ENCODE measurements around the gene TMSB10. TPM values are rescaled to one million over a fixed set of nuclear protein-coding genes. Genes with fewer than 3 reads are reported as not detected.
A peak's percentile ranks its signal among the peaks of the same experiment; 100 is the strongest.

Gene TMSB10
- total and polyA plus RNA-seq, 2 of the 13 experiments (the other 11 are each of a cell fraction or from before 2014, with no cell fraction given), result 665 to 708 TPM

DNA sequence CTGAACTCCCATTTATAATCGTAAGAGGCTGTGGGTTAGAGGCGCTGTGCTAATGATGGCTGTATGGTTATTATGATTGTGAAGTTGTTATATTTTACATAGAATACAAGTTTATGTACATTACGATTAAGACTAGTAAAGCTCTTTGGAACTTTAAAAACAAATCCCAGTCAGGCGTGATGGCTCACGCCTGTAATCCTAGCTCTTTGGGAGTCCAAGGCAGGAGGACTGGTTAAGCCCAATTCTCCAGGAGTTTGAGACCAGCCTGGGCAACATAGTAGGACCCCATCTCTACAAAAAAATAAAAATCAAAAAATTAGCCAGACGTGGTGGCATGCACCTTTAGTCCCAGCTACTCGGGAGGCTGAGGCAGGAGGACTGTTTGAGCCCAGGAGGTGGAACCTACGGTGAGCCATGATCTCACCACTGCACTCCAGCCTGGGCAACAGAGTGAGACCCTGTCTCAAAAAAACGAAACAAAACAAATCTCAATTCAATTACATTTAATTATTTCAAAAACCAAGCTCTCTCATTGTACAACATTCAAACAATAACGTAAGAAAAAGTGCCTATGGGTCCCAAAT, 41.6 kb downstream of the TMSB10 start:
- peaks cover 57% of the 10 kb centered on the region for H3K4me1 ChIP-seq (ENCODE audit: insufficient read depth, low read length)
- WGBS (ENCODE audit: low lambda C conversion rate), result 87% methylated on average over 10 of the region's 10 CpGs
- BruUV-seq (replicated peaks), result no TSS peak
- intact Hi-C loops (cut with micrococcal nuclease; ENCODE audit: unreplicated experiment), result loop anchor here (2.0 kb wide), 1 partner anchor 20 kb away; no protein-coding TSS in a partner anchor
- H3K36me3 ChIP-seq (replicated peaks in 1 of 2; ENCODE audit: control insufficient read depth in 1 of 2, insufficient read depth in 2 of 2, low read length in 2 of 2), result no peaks in the 10 kb centered on the region
- ATAC-seq (no peak), DNase-seq (ENCODE audit: low spot score) (no peak), FAIRE-seq (no peak)
- in situ Hi-C loops (cut with HindIII; ENCODE audit: extremely low pct_ligation_motif_present, low pct_unique_long_range_greater_than_20kb), result no loop called here
- H3K4me3 ChIP-seq (replicated peaks in 1 of 3; ENCODE audit: insufficient read depth in 1 of 3, low read depth in 2 of 3, low read length in 3 of 3), result peak overlapping the region; percentile 18 to 62 (median 48); a peak in 4 of 6 replicates
- peak overlapping the region; percentile 91 for H3K4me2 ChIP-seq (ENCODE audit: low read depth, low read length)
- H3K9me3 ChIP-seq (ENCODE audit: low read length), result no peaks in the 10 kb centered on the region
- H4K20me1 ChIP-seq (ENCODE audit: insufficient read depth, low read length), result no peaks in the 10 kb centered on the region
- H3K79me2 ChIP-seq (ENCODE audit: insufficient read depth, low read length), result no peaks in the 10 kb centered on the region
- no peaks in the 10 kb centered on the region; a peak in 1 of 5 replicates for H3K27me3 ChIP-seq (ENCODE audit: control insufficient read depth in 1 of 2, insufficient read depth in 2 of 2, low read length in 2 of 2)
- H3K27ac ChIP-seq (ENCODE audit: extremely low read length, insufficient read depth, low read length), result peak overlapping the region; percentile 71
- peak overlapping the region; percentile 57 for H3K9ac ChIP-seq (ENCODE audit: insufficient read depth, low read depth, low read length)
- no peak overlapping the region for H2AFZ ChIP-seq (ENCODE audit: low read length)
- POLR2A ChIA-PET, result interaction anchor here (1.0 to 4.5 kb wide), 9 partner anchors 11 to 378 kb away, joined by 3 to 37 read pairs (median 17); partner anchors contain the start of genes KCMF1 and TMSB10
- CTCF ChIA-PET (ENCODE audit: low intra/inter-chr PET ratio, low total read pairs), result interaction anchor here (0.7 to 1.2 kb wide), 3 partner anchors 20 to 68 kb away, joined by 3 to 4 read pairs (median 3); no protein-coding TSS in a partner anchor
- TF ChIP-seq ZNF550 (CRISPR knock-in tag; IDR thresholded peaks at IDR 0.05; ENCODE audit: borderline replicate concordance) (no peak), SMARCE1 (IDR thresholded peaks at IDR 0.05; ENCODE audit: borderline replicate concordance) (no peak), SPEN (CRISPR knock-in tag; IDR thresholded peaks at IDR 0.05; ENCODE audit: low read depth) (no peak), ESRRA (CRISPR knock-in tag; IDR thresholded peaks at IDR 0.05; ENCODE audit: low read depth) (no peak; the same call in 1 of the 2 replicates), NPAS2 (CRISPR knock-in tag; IDR thresholded peaks at IDR 0.05; ENCODE audit: borderline replicate concordance) (no peak), ZNF660 (CRISPR knock-in tag; IDR thresholded peaks at IDR 0.05; ENCODE audit: borderline replicate concordance, low read depth) (no peak), BRCA1 (CRISPR knock-in tag; IDR thresholded peaks at IDR 0.05) (no peak), POLR2AphosphoS2 (IDR thresholded peaks at IDR 0.05; ENCODE audit: low read depth, low read length) (no peak), GLI4 (CRISPR knock-in tag; IDR thresholded peaks at IDR 0.05; ENCODE audit: borderline replicate concordance) (no peak), GATA4 (IDR thresholded peaks at IDR 0.05; ENCODE audit: borderline replicate concordance, low read depth) (no peak), RBM39 (IDR thresholded peaks at IDR 0.05; ENCODE audit: low read depth, low read length, poor library complexity, severe bottlenecking) (no peak), SOX13 (IDR thresholded peaks at IDR 0.05) (no peak), SOX13 (CRISPR knock-in tag; conservative IDR thresholded peaks at IDR 0.05 in 1 of 2, IDR thresholded peaks at IDR 0.05 in 1 of 2) (no peak), ZNF841 (CRISPR knock-in tag; IDR thresholded peaks at IDR 0.05; ENCODE audit: borderline replicate concordance) (no peak), ZNF772 (CRISPR knock-in tag; IDR thresholded peaks at IDR 0.05) (no peak), FOXA1 (IDR thresholded peaks at IDR 0.05) (no peak), FOXA1 (CRISPR knock-in tag; IDR thresholded peaks at IDR 0.05) (no peak)
- TF ChIP-seq, protein P1, sequence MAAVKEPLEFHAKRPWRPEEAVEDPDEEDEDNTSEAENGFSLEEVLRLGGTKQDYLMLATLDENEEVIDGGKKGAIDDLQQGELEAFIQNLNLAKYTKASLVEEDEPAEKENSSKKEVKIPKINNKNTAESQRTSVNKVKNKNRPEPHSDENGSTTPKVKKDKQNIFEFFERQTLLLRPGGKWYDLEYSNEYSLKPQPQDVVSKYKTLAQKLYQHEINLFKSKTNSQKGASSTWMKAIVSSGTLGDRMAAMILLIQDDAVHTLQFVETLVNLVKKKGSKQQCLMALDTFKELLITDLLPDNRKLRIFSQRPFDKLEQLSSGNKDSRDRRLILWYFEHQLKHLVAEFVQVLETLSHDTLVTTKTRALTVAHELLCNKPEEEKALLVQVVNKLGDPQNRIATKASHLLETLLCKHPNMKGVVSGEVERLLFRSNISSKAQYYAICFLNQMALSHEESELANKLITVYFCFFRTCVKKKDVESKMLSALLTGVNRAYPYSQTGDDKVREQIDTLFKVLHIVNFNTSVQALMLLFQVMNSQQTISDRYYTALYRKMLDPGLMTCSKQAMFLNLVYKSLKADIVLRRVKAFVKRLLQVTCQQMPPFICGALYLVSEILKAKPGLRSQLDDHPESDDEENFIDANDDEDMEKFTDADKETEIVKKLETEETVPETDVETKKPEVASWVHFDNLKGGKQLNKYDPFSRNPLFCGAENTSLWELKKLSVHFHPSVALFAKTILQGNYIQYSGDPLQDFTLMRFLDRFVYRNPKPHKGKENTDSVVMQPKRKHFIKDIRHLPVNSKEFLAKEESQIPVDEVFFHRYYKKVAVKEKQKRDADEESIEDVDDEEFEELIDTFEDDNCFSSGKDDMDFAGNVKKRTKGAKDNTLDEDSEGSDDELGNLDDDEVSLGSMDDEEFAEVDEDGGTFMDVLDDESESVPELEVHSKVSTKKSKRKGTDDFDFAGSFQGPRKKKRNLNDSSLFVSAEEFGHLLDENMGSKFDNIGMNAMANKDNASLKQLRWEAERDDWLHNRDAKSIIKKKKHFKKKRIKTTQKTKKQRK (IDR thresholded peaks at IDR 0.05; ENCODE audit: low read length), result 0 out of 2 replicates have a peak, but pooled peaks have one; percentile 1
- TF ChIP-seq, protein P2, sequence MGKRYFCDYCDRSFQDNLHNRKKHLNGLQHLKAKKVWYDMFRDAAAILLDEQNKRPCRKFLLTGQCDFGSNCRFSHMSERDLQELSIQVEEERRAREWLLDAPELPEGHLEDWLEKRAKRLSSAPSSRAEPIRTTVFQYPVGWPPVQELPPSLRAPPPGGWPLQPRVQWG (CRISPR knock-in tag; IDR thresholded peaks at IDR 0.05; ENCODE audit: borderline replicate concordance, low read depth), result no peak
- TF ChIP-seq, protein P3, sequence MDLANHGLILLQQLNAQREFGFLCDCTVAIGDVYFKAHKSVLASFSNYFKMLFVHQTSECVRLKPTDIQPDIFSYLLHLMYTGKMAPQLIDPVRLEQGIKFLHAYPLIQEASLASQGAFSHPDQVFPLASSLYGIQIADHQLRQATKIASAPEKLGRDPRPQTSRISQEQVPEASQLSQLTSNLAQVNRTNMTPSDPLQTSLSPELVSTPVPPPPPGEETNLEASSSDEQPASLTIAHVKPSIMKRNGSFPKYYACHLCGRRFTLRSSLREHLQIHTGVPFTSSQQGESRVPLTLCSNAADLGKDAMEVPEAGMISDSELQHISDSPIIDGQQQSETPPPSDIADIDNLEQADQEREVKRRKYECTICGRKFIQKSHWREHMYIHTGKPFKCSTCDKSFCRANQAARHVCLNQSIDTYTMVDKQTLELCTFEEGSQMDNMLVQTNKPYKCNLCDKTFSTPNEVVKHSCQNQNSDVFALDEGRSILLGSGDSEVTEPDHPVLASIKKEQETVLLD (CRISPR knock-in tag; IDR thresholded peaks at IDR 0.05; ENCODE audit: low read depth), result no peak

Measured in HepG2 (cell line).